ENCODE results near the gene LRRK1. TPM values are rescaled to one million over a fixed set of nuclear protein-coding genes. Genes with fewer than 3 reads are reported as not detected.
A peak's percentile ranks its signal among the peaks of the same experiment; 100 is the strongest.

Gene LRRK1
- total RNA-seq, 1 donor from 2014 or later: 0.86 TPM

DNA sequence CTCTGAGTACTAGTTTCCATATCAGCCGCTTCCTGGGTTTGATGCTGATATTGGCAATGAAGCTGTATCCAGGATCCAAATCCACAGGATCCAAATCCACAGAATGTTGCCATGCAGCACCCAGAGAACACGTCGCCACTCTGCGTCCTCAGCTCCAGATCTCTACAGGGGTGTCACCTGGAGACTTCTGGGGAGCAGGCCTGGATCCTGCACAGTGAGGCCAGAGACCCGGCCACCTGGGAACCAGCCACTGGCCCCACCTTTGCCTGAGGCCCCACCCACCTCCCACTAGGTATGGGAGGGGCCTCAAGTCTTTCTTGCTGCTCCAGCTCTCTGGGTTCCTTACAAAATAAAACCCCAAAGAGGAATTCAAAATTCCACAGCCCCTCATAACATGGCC, 123.9 kb downstream of the LRRK1 start:
- TF ChIP-seq, protein P1, sequence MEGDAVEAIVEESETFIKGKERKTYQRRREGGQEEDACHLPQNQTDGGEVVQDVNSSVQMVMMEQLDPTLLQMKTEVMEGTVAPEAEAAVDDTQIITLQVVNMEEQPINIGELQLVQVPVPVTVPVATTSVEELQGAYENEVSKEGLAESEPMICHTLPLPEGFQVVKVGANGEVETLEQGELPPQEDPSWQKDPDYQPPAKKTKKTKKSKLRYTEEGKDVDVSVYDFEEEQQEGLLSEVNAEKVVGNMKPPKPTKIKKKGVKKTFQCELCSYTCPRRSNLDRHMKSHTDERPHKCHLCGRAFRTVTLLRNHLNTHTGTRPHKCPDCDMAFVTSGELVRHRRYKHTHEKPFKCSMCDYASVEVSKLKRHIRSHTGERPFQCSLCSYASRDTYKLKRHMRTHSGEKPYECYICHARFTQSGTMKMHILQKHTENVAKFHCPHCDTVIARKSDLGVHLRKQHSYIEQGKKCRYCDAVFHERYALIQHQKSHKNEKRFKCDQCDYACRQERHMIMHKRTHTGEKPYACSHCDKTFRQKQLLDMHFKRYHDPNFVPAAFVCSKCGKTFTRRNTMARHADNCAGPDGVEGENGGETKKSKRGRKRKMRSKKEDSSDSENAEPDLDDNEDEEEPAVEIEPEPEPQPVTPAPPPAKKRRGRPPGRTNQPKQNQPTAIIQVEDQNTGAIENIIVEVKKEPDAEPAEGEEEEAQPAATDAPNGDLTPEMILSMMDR (IDR thresholded peaks at IDR 0.05; ENCODE audit: unreplicated experiment): no peak
- Mint-ChIP-seq H3K36me3 (ENCODE audit: insufficient read depth) (no peaks in the 10 kb centered on the region), H3K27me3 (peaks cover 22% of the 10 kb centered on the region), H3K27ac (no peak overlapping the region), H3K9me3 (ENCODE audit: low read depth) (peaks cover 3% of the 10 kb centered on the region), H3K4me1 (ENCODE audit: low read depth) (no peaks in the 10 kb centered on the region), H3K4me3 (ENCODE audit: low read depth) (no peak overlapping the region)
- no peak for DNase-seq (ENCODE audit: low spot score, unreplicated experiment)

DNA sequence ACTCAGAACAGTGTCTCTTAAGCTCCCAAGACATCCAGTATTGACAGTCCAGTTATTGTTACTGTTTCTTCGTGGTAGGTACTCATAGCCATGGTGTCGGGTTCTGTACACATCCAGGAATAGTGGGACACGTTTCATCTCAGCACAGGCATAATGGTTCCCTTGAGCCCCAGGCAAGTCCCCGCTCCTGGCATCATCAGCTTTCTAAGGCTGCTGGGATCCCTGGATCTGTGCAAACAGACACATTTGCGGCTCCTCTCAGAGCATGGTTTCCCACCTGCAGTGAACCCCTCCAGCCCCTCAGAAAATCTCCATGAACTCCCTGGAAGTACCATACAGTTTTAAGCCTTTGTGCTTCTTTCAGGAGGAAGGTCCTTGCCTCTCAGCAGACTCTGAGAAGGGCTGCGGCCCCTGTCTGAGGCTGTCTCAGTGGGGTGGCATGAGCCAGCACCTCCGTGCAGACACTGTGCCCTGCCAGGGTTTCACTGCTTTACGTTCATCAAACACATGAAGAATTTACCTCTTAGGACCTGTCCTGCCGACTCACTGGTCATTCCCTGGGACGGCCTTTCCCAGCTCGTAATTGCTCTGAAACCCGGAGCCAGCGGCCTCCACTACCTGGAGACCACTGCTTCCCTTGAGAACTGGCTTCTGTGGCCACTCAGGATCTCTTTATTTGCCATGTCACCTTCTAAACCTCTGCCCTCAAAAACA, 124.9 kb downstream of the LRRK1 start:
- H3K9me3 Mint-ChIP-seq (ENCODE audit: low read depth): peaks cover 3% of the 10 kb centered on the region
- no peaks in the 10 kb centered on the region for H3K36me3 Mint-ChIP-seq (ENCODE audit: insufficient read depth)
- peaks cover 24% of the 10 kb centered on the region for H3K27me3 Mint-ChIP-seq
- H3K27ac Mint-ChIP-seq: no peak overlapping the region
- no peak for DNase-seq (ENCODE audit: low spot score, unreplicated experiment)
- TF ChIP-seq, protein P1 (IDR thresholded peaks at IDR 0.05; ENCODE audit: unreplicated experiment): no peak
- no peak overlapping the region for H3K4me3 Mint-ChIP-seq (ENCODE audit: low read depth)
- no peaks in the 10 kb centered on the region for H3K4me1 Mint-ChIP-seq (ENCODE audit: low read depth)

DNA sequence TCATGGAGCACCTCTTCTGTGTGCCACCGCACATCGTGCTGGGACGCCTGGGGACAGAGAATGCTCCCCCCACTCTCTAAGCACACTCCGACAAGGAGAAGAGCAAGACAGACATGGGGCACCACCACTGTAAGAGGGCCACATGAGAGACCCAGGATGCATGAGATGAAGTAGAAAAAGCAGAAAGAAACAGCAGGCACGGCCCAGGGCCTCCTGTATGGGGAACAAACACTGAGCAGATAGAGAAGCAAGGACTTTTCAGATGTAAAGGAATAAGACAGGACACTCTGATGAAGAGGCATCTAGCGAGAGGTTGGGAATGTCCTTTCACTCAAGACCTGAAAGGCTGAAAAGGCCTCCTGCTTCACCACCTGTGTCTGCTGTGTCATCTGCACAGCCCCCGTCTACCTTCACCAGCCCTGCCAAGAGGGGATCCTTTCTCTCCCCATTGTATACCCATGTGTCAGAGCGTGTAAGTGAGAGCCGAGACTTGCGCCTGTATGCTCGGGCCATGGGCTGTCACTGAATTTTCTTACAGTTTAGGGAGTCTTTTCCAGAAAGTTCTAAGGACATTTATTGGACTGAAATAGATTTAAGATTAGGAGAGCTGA, 125.6 kb downstream of the LRRK1 start:
- TF ChIP-seq, protein P1 (IDR thresholded peaks at IDR 0.05; ENCODE audit: unreplicated experiment): no peak
- DNase-seq (ENCODE audit: low spot score, unreplicated experiment): no peak
- no peak overlapping the region for H3K27ac Mint-ChIP-seq
- H3K9me3 Mint-ChIP-seq (ENCODE audit: low read depth): no peaks in the 10 kb centered on the region
- H3K36me3 Mint-ChIP-seq (ENCODE audit: insufficient read depth): no peaks in the 10 kb centered on the region
- H3K4me1 Mint-ChIP-seq (ENCODE audit: low read depth): no peaks in the 10 kb centered on the region
- no peak overlapping the region for H3K4me3 Mint-ChIP-seq (ENCODE audit: low read depth)
- peaks cover 24% of the 10 kb centered on the region for H3K27me3 Mint-ChIP-seq

DNA sequence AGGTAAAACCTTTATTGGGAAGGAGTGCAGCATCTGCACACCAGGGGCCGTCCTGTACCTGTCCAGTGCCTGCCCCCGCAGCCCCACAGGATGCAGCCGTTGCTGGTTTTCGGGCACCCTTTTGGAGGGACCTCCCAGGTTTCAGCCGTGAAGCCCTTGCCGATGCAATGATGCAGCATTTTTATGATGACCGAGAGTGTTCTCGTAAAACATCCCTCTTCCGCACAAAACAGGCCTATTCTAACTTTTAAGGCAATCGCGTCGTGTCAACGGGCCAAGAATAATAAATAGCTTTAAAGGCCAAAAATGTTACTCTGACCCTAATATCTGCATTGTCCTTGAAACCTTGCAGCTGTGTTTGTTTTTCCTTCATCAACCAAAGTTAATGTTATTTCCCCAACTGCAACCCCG, 126.1 kb downstream of the LRRK1 start:
- no peaks in the 10 kb centered on the region for H3K9me3 Mint-ChIP-seq (ENCODE audit: low read depth)
- no peak for DNase-seq (ENCODE audit: low spot score, unreplicated experiment)
- no peaks in the 10 kb centered on the region for H3K4me1 Mint-ChIP-seq (ENCODE audit: low read depth)
- no peak overlapping the region for H3K27ac Mint-ChIP-seq
- TF ChIP-seq, protein P1 (IDR thresholded peaks at IDR 0.05; ENCODE audit: unreplicated experiment): no peak
- no peaks in the 10 kb centered on the region for H3K36me3 Mint-ChIP-seq (ENCODE audit: insufficient read depth)
- no peak overlapping the region for H3K4me3 Mint-ChIP-seq (ENCODE audit: low read depth)
- peaks cover 24% of the 10 kb centered on the region for H3K27me3 Mint-ChIP-seq

DNA sequence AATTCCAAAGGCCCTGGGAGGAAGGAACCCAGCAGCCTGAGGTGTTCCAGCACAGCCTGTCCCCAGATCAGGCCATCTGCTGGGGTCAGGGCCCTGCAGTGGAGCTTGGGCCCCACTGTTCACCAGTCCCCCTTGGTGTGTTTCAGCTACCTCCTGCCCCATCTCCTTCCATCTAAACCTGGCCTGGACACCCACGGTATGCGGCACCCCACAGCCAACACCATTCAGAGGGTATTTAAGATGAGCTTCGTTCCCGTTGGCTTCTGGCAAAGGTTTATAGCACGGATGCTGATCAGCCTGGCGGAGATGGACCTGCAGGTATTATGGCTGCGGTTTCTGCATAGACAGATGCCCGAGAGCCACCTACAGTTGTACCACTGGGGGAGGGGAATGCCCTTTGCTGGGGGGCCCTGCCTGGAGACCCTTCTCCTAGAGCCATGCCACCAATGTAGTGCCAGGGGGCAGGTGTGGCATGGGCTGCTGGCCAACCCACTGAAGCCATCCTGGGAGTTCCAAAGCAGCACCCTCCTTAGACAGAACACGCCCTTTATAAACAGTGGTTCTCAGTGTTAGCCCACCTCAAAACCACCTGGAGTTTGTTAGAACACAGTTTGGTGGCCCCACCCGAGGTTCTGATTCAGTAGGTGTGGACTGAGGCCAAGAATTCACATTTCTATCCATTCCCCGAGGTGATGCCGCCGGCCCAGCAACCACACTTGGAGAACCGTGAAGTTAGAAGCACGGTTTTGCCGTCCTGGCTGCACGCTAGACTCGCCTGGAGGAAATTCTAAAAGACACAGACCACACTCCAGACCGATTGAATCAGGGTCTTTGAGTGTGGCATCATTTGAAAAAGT, 126.9 kb downstream of the LRRK1 start:
- Mint-ChIP-seq H3K9me3 (ENCODE audit: low read depth) (no peaks in the 10 kb centered on the region), H3K36me3 (ENCODE audit: insufficient read depth) (no peaks in the 10 kb centered on the region), H3K27ac (no peak overlapping the region), H3K4me1 (ENCODE audit: low read depth) (no peaks in the 10 kb centered on the region), H3K27me3 (peaks cover 24% of the 10 kb centered on the region), H3K4me3 (ENCODE audit: low read depth) (no peak overlapping the region)
- TF ChIP-seq, protein P1 (IDR thresholded peaks at IDR 0.05; ENCODE audit: unreplicated experiment): no peak
- DNase-seq (ENCODE audit: low spot score, unreplicated experiment): peak; percentile 7

Measured in progenitor cell of endocrine pancreas (in vitro differentiated cells).